Measurements from ENCODE around the gene FYB1. TPM values are rescaled to one million over a fixed set of nuclear protein-coding genes. Genes with fewer than 3 reads are reported as not detected.

FYB1 gene
- total and polyA plus RNA-seq, 2 of the 8 experiments (the other 6 are each of a cell fraction or from before 2014, with no cell fraction given) = not detected

DNA sequence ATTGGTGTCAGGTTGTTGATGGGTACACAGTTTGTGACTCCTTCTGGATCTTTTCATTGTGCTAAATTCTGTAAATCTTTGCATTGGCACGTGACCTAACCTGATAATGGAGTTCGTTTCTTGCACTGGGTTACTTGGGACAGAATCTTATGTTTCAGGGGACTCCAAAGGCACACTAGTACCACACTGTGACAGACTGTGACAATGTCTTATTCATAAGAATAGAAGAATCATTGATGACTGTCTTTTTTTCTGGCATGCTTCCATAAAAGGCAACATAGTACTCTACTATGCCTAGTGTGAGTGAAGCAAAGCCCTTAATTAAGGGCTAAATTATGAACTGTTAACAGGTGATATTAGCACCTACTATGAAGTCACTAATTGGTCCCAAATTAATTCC, 109.8 kb downstream of the FYB1 start:
- Histone ChIP-seq H3K36me3 (ENCODE audit: control insufficient read depth in 2 of 4, insufficient read depth in 4 of 4, low read length in 3 of 4) (no peaks in the 10 kb centered on the region), H3K23ac (ENCODE audit: insufficient read length) (no peak overlapping the region), H2AFZ (ENCODE audit: low read length) (no peak overlapping the region), H2BK15ac (ENCODE audit: low read length) (no peak overlapping the region), H3K4me2 (ENCODE audit: insufficient read depth in 1 of 2, low read depth in 2 of 2, low read length in 2 of 2) (no peak overlapping the region), H3K79me1 (ENCODE audit: low read depth, low read length) (no peaks in the 10 kb centered on the region), H2BK20ac (ENCODE audit: low read length) (no peak overlapping the region), H2BK120ac (replicated peaks; ENCODE audit: low read depth, low read length) (no peak overlapping the region), H4K5ac (ENCODE audit: insufficient read length, low read depth, low read length) (no peak overlapping the region), H3K4ac (replicated peaks; ENCODE audit: insufficient read length, low read depth, low read length) (no peak overlapping the region), H3K4me1 (replicated peaks in 1 of 4; ENCODE audit: control insufficient read depth in 3 of 4, insufficient read depth in 4 of 4, low read length in 3 of 4) (no peaks in the 10 kb centered on the region), H3K23me2 (ENCODE audit: low read depth, low read length) (no peaks in the 10 kb centered on the region), H3K56ac (replicated peaks; ENCODE audit: insufficient read length, low read depth, low read length) (no peak overlapping the region), H3K9me3 (ENCODE audit: insufficient read depth in 2 of 2, low read depth in 1 of 2, low read length in 1 of 2) (no peaks in the 10 kb centered on the region), H3K4me3 (ENCODE audit: extremely low read depth in 1 of 4, insufficient read depth in 2 of 4, low read depth in 3 of 4, low read length in 4 of 4) (no peak overlapping the region), H4K91ac (replicated peaks; ENCODE audit: insufficient read length, low read length) (no peak overlapping the region), H3K27ac (ENCODE audit: low read depth, low read length) (no peak overlapping the region), H4K8ac (ENCODE audit: extremely low read depth, insufficient read depth, low read length) (no peak overlapping the region), H3K27me3 (replicated peaks in 1 of 4; ENCODE audit: control insufficient read depth in 3 of 4, extremely low read depth in 1 of 4, insufficient read depth in 3 of 4, low read length in 3 of 4) (no peaks in the 10 kb centered on the region), H3K79me2 (ENCODE audit: control insufficient read depth in 1 of 2, insufficient read depth in 2 of 2, low read length in 2 of 2) (no peaks in the 10 kb centered on the region), H2BK12ac (ENCODE audit: low read depth, low read length) (no peak overlapping the region), H3K14ac (ENCODE audit: insufficient read length) (no peak overlapping the region), H3K18ac (ENCODE audit: extremely low read depth, low read length) (no peak overlapping the region), H3K9ac (replicated peaks in 1 of 4; ENCODE audit: extremely low read depth in 1 of 4, low read depth in 3 of 4, low read length in 3 of 4) (no peak overlapping the region), H4K20me1 (replicated peaks in 1 of 2; ENCODE audit: control insufficient read depth in 1 of 2, insufficient read depth in 2 of 2, low read length in 2 of 2) (no peaks in the 10 kb centered on the region), H2BK5ac (ENCODE audit: low read depth, low read length) (no peak overlapping the region), H2AK5ac (ENCODE audit: low read depth, low read length) (no peak overlapping the region)
- no peak for TF ChIP-seq SUZ12 (IDR thresholded peaks at IDR 0.05; ENCODE audit: low read length)
- no peak for TF ChIP-seq SIRT6 (IDR thresholded peaks at IDR 0.05; ENCODE audit: low read length)
- TF ChIP-seq, protein P1, sequence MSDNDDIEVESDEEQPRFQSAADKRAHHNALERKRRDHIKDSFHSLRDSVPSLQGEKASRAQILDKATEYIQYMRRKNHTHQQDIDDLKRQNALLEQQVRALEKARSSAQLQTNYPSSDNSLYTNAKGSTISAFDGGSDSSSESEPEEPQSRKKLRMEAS (IDR thresholded peaks at IDR 0.05) = no peak
- no peak for TF ChIP-seq TEAD4 (IDR thresholded peaks at IDR 0.05; ENCODE audit: low read depth, low read length)
- no peak for TF ChIP-seq HDAC6 (IDR thresholded peaks at IDR 0.05; ENCODE audit: low read depth, low read length)
- no peak for TF ChIP-seq EZH2 (IDR thresholded peaks at IDR 0.05; ENCODE audit: low read depth, low read length, severe bottlenecking)
- FAIRE-seq (no peak), DNase-seq (ENCODE audit: low read depth in 1 of 2, low spot score in 2 of 2) (no peak)
- ChIA-PET CTCF (ENCODE audit: partially characterized antibody) (no interaction called here), POLR2A (ENCODE audit: partially characterized antibody) (no interaction called here)
- WGBS, 2 experiments (ENCODE audit: extremely low coverage in 1 of 2, insufficient coverage in 1 of 2, insufficient read length in 1 of 2, insufficient replicate concordance in 2 of 2, low coverage in 1 of 2, low lambda C conversion rate in 2 of 2, missing lambda C conversion rate in 1 of 2) = 89% methylated on average over 2 of the region's 2 CpGs; no CpG with 5 or more reads in 1 of the 2 experiments

Data from H1 (cell line).